NCI-H128 (cell line): ENCODE measurements around the gene HERC3.
"Not testable (repeated sequence)": the region's sequence is repeated elsewhere in the genome, so short reads cannot be mapped to it uniquely, and the experiment has no call there.

Source experiments
- DNase-seq: peaks from one replicate; lab custom pipeline; 2025; ENCODE audit not compliant: unreplicated experiment; lab: John Stamatoyannopoulos, UW

The HERC3 gene

DNA sequence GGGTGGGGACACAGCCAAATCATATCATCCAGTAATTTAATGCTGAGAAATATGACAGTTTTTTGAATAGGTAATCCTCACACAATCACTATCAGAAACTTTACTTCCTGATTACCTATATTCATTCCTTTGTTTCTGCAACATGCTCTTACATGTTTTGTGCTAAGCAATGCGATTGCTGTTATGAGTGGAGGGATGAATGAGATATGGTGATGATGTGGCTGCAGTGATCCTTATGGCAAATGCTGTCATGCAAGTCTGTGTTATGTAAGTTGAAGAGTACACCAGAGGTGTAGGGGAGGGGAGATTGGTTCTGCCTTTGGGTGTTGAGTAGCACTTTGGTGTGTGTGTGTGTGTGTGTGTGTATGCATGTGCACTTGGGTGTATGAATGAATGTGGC is 14.6 kb downstream of the HERC3 start:
- DNase-seq: no peak

DNA sequence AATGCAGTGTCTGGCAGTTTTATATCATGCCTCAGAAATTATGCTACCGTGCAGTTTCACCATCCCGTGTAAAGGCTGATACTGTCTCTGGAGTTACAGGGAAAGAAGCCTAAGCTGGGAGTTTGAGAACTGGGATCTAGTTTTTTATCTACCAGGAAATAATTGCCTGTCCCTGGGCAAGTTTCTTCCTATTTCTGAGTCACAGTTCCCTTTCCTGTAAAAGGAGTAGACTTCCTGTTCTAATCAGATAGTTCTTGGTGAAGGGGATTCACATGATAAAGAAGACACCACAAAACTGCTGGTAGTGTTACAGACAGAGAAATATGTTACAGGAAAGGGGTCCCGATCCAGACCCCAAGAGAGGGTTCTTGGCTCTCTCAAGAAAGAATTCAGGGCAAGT is 17.1 kb downstream of the HERC3 start:
- no peak for DNase-seq

DNA sequence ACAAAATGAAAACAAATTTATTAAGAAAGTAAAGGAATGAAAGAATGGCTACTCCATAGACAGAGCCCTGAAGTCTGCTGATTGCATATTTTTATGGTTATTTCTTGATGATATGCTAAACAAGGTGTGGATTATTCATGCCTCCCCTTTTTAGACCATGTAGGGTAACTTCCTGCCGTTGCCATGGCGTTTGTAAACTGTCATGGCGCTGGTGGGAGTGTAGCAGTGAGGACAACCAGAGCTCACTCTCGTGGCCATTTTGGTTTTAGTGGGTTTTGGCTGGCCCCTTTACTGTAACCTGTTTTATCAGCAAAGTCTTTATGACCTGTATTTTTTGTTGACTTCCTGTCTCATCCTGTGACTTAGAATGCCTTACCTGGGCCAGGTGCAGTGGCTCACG is 17.5 kb downstream of the HERC3 start:
- DNase-seq: not testable (repeated sequence)

DNA sequence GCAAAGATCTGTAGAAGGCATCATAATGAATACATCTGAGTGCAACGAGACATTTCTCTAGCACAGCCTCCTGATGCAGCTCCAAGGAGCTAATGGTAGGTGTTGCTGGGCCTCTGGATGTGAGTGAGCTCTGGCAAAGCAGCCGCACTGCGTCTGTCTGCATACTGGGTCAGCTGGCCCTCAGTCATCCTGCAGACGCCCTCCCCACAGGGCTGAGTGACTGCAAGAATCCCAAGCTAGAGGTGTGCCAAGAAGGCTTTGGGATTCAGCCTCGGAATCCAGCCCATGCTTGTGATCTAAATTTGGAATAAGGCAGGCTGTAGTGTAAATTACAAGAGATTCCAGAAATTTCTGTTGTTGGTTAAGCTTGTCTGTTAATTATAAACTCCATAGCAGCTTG is 18.5 kb downstream of the HERC3 start:
- no peak for DNase-seq

DNA sequence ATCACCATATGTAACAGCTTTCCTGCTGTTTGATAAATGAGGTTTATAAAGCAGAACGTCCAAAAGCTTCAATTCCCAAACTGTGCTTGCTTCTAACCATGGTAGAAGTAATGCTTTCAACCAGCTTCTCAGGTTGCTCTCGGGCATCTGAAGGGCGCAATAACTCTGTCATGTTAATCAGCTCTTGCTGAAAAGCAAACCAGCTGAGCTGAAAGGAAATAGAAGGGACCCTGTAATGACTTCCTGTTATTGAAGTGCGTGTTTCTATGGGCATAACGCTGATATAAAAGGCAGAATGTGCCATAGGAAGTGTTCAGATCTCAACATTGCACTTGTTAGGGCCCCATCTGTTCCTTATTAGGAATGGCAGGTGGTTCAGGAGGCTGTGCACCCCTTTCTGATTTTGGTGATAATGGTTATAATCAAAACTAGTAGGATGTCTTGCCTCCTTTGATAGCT is 21.2 kb downstream of the HERC3 start:
- DNase-seq: peak; percentile 21

DNA sequence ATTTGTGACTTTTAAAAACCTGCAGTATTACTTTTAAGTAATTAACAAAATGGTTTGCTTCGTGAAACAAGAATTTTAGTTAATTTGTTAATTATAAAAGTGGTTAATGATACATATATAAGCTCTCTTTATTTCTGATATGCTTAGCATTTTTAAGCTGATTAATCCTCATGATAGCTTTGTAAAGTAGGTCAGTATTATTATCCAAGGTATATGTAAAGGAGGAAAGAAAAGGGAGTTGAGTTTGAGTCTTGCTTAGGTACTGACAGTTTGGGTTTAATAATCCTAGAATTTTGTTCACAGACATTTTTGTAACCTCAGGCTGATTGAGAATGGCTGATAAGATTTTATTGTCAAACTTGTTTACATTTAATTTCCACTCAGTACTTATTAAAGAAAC is 21.8 kb downstream of the HERC3 start:
- DNase-seq: no peak

DNA sequence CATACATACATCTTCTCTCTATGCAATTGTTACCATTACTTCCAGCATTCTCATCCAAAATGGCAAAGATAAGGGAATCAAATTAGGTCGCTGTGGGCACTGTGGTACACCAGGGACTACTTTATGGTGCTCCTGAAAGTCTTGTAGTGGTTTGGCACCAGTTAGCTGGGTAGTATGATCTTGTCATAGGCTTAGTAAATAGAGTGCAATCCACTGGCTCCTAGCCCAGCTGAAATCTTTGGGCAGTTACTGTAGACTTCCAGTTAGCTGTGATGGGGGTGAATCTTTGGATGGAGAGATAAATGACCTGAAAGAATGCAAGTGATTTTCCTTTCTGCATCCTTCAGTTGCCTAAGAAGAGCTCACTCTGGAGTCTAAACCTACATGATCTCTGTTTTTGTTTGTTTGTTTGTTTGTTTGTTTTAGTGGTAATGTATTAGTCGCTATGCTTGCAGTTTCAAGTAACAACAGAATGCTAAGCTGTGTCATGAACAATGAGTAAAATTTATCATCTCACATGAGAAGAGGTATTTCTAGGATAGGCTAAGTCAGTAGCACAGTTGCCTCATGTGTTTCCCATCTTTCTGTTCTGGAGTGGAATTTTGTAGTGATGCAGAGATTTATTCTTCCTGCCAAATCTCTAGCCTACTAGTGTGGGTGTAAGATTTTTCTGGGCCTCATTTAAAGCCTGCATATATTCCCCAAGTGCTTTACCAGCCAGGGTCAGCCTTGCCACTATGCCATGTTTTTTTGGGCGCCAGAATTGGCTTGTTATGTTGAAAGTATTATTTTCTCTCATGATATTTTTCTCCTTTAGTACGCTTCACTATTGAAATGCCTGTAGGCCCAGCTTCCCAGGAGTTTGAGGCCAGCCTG is 24.2 kb downstream of the HERC3 start:
- no peak for DNase-seq

DNA sequence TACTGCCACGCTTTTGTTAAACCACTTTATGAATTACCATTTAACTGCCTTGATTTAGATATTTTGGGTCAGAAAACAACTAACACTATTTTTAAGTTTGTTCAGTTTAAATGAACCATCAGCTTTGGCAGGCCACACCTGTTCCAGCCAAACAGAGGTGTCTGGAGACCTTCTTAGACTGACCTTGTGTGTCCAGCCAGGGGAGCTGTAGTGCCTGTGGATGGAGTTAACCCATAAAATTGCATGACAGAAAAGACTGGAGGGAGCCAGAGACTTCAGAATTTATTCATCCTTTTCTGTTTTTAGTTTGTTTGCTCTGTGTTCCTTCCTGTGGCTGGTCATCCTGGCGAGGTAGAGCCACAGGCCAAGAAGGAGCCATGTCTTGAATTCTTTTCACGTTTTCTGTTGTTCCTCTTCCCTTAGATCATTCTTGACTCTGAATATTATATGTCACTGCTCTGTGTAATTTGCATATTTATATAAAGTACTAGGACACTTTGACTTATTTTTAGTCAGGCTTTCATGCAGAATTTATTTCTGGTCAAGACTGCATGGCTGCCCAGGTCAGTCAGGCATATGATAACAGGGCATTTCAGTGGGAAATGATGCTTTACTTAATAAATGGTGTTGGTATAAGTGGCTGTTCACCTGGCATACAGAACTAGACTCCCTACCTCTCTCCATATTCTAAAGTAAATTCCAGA is 26.7 kb downstream of the HERC3 start:
- no peak for DNase-seq

DNA sequence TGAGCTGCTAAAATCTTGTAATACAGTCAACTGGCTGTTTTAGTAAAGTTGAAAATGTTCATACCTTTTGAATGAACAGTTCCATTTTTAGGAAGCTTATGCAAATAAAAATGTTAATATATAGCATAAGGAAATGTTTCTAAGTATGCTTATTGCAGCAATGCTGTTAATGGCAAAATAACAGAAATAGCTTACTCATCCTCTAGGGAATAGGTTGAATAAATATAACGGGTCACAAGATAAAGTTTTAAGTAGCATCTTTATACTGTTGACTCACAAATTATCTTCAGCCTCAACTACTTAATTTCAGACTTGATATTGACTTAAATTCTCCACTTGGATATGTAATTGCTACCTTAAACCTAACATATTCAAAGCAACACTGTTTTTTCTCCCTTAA is 27.7 kb downstream of the HERC3 start:
- no peak for DNase-seq

DNA sequence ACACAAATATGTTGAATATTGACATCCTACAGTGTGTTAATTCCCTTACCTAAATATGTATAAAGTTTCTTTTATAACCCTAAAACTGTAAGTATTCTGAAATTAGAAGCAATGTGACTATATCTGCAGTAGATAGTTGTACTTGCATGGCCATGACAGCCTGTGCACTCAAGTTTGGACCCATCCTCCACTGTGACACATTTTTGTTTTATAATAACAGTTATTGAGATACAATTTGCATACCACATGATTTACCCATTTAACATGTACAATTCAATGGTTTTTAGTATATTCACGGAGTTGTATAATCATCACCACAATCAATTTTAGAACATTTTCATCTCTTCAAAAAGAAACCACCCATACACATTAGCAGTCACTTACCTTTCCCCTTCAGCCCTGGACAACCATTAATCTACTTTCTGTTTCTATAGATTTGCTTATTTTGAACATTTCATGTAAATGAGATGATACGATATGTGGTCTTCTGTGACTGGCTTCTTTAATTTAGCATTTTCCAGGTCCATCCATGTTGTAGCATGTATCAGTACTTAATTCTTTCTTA is 29.6 kb downstream of the HERC3 start:
- no peak for DNase-seq

DNA sequence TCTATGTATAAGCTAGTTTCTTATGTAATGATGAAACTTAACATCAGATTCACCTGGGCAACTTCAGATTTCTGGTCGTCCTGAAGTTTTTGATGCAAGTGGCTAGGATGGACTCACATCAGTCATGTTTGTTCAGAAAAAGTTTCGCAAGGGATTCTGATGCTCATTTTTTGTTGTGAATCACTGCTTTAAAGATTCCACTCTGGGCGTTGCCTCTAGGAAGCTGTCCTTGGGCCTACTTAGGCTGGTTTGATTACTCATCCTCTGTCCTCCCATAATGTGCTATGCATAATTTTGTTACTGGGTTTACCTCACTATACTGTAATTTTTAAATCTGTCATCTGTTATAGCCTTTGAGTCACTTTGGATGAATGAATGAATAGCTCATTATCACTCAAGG is 30.8 kb downstream of the HERC3 start:
- no peak for DNase-seq

DNA sequence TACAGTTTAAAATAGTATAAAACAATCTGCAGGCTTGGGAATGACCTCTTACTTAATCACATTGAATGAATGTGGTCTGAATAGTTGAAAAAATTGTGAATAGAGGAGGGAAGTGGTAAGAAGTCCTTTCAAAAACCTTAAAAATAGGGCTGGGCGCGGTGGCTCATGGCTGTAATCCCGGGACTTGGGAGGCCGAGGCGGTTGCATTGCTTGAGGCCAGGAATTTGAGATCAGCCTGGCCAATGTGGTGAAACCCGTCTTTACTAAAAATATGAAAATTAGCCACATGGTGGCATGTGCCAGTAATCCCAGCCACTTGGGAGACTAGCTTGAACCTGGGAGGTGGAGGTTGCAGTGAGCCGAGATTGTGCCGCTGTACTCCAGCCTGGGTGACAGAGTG is 36.5 kb downstream of the HERC3 start:
- no peak for DNase-seq

DNA sequence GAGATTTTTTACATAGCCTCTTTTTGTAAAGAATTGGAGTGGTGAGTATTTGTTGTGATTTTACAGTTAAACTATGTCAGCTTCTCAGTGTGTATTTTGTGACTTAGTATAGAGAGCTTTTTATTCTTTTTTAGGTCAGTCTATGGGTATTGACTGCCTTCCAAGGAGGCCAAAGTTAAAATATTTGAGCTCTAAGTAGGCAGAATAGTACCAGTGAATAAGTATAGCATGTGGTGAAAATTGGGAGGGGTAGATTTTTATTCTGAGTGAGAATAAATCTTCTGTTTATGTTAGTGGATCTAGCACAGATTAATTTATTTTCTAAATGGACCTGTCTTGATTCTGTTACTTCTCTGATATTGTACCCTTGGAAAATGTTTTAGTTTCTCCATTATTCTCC is 37.5 kb downstream of the HERC3 start:
- no peak for DNase-seq

DNA sequence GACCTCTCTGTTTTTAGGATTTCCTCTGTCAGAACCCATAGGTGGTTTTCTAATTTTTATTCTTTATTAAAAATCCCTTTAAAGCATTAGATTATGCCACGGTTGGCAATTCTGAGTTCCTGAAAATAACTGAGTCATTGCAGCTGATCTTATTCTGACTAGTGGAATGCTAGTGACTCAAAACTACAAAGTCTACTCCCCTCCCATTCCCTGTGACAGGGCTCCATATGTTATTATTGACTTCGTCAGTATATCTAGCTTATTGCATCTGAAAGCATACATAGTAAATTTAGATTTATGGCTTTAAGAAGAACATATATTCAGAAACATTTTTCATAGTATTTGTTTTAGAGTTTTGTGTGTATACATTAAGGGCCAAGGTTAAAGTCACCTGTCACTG is 38.5 kb downstream of the HERC3 start:
- no peak for DNase-seq

DNA sequence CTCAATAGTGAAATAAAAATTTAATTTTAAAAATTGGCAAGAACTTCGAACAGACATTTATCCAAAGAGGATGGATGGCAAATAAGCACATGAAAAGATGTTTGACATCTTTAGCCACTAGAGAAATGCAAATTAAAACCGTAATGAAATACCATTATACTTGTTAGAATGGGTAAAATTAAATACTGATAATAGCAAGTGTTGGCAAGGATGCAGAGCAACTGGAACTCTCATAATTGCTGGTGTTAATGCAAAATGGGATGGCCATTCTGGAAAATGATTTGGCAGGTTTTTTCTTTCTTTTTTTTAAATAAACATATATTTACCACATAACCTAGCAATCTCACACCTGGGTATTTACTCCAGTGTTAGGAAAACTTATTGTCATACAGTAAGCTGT is 51.7 kb downstream of the HERC3 start:
- DNase-seq: no peak

DNA sequence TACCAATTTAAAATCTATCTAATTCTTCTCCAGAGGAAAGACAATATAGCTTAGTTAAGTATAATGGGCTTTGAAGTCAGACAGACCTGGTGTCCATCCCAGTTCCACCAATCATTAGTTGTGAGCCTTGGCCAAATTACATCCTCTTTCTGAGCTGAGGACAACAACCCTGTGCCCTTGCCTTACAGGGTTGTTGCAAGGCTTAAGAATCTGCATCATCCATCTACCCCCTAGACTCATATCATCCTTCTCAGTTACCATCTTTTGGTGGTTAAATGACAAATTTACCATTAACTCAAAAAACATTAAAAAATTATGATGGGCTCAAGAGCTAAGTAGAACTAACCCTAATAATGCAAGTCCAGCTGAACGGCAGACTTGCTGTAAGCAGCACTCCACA is 53.7 kb downstream of the HERC3 start:
- DNase-seq: no peak

DNA sequence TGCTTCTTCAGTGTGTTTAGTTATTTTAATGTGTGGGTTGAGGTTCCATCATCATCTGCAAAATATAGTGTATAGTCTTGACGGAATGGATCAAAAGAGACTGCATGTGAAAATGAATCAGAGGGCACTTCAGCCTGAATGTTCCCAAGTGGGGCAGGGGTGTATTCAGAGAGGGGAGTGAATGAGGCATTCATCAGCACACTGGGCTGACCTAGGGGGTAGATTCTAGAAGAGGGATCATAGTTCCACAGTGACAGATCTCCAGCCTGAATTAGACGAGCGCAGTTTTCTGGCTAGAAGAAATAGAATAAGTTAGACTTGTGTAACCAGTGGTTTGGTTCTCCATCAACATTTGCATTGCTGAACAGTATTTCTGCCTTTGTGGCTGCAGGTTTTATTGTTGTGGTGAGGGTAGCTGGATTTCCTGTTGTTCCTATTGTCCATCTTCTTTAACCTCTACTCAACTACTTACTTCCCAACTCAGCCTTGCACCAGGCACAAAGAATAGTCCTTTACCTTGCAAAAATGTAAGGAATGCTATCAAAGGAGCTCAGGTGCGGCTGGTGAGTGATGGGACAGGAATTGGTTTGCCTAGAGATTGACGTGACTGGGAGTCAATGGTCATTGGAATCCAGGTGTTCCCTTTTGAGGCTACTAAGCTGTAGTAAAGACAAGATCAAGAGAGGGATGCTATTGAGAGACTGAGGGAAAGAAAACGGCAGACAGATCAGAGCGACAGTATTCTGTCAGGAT is 54.4 kb downstream of the HERC3 start:
- DNase-seq: no peak

DNA sequence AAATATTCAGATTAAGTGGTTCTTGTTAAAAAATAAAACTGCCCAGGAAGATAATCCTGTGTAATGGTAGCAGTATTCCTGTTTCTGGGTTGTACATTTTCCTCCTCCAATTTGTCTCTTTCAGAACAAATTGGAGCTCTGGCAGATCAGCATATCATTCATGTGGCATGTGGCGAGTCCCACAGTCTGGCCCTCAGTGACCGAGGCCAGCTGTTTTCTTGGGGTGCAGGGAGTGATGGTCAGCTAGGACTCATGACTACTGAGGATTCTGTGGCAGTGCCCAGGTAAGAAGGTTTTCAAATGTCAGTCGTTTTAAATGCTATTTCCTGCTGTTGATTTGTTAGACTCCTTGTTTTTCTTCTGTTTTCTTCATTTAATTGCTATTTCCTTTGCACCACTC is 57.4 kb downstream of the HERC3 start:
- no peak for DNase-seq

DNA sequence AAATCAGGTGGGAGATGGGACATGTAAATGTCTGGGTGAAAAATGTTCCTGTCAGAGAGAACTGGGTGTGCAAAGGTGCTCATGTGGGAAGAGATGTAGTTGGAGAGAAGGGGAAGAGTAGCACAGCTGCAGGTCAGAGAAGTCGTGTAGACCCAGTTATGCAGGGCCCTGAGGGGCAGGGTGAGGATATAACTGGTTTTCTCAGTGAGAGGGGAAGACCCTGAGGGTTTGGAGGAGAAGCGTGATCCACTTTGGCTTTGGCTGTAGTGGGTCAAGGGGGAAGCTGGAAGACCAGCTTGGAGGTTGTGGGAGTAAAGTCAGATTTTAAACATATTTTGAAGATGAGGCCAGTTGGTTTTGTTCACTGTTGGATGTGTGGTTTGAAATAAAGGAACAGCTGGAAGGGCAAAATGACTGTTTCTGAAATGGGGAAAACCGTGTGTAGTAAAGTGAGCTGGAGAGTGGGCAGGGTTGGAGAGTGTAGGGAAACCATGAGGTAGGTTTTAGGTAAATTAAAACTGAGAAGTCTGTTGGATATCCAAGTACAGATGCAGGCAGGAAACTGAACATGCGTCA is 61.2 kb downstream of the HERC3 start:
- DNase-seq: no peak

DNA sequence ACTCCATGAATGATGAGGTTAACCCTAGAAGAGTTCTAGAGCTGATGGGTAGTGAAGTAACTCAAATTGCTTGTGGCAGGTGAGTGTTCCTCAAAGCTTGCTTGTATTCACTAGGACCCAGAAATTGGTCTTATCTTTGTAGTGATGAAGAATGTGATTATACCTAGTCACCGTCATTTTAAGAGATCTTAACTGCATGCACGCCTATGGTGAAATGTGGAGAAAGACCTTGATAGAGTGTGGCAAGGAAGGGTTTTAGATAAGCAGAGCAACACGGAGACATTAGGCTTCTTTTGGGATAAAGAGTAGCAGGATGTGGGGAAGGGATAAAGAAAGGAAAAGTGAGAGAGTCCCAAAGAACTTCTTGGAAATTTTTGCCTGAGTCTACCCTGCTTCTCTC is 62.9 kb downstream of the HERC3 start:
- no peak for DNase-seq
